ENCODE data around the gene AHDC1.

DNA sequence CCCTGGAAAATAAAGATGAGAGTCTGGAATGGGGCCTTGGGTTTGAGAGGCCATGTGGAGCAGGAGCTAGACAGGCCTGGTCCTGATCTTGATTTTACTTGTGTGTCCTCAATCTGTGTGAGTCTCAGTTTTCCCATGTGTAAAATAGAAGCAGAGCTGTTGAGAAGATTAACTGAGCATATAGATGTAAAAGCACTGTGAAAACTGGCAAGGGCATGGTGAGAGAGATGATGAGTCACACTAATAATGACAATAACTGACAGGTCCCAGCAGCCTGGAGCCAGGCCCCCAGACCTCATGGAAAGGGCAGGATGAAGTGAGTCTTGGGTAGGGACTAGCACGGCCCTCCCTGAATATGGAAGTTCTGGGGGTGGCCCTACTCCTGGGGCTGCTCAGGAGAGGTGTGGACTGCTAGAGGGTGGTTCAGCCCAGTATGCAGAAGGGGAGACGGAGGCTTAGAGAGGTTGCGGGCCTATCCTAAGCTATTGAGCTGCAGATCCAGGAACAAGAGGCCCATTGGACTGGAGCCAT is 2.8 kb upstream of the AHDC1 start:
- TF ChIP-seq, protein P1, sequence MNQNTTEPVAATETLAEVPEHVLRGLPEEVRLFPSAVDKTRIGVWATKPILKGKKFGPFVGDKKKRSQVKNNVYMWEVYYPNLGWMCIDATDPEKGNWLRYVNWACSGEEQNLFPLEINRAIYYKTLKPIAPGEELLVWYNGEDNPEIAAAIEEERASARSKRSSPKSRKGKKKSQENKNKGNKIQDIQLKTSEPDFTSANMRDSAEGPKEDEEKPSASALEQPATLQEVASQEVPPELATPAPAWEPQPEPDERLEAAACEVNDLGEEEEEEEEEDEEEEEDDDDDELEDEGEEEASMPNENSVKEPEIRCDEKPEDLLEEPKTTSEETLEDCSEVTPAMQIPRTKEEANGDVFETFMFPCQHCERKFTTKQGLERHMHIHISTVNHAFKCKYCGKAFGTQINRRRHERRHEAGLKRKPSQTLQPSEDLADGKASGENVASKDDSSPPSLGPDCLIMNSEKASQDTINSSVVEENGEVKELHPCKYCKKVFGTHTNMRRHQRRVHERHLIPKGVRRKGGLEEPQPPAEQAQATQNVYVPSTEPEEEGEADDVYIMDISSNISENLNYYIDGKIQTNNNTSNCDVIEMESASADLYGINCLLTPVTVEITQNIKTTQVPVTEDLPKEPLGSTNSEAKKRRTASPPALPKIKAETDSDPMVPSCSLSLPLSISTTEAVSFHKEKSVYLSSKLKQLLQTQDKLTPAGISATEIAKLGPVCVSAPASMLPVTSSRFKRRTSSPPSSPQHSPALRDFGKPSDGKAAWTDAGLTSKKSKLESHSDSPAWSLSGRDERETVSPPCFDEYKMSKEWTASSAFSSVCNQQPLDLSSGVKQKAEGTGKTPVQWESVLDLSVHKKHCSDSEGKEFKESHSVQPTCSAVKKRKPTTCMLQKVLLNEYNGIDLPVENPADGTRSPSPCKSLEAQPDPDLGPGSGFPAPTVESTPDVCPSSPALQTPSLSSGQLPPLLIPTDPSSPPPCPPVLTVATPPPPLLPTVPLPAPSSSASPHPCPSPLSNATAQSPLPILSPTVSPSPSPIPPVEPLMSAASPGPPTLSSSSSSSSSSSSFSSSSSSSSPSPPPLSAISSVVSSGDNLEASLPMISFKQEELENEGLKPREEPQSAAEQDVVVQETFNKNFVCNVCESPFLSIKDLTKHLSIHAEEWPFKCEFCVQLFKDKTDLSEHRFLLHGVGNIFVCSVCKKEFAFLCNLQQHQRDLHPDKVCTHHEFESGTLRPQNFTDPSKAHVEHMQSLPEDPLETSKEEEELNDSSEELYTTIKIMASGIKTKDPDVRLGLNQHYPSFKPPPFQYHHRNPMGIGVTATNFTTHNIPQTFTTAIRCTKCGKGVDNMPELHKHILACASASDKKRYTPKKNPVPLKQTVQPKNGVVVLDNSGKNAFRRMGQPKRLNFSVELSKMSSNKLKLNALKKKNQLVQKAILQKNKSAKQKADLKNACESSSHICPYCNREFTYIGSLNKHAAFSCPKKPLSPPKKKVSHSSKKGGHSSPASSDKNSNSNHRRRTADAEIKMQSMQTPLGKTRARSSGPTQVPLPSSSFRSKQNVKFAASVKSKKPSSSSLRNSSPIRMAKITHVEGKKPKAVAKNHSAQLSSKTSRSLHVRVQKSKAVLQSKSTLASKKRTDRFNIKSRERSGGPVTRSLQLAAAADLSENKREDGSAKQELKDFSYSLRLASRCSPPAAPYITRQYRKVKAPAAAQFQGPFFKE (tag by site-specific recombination; IDR thresholded peaks at IDR 0.05; ENCODE audit: borderline replicate concordance) = no peak
- TF ChIP-seq ZNF114 (tag by site-specific recombination; IDR thresholded peaks at IDR 0.05) = no peak
- TF ChIP-seq, protein P2, sequence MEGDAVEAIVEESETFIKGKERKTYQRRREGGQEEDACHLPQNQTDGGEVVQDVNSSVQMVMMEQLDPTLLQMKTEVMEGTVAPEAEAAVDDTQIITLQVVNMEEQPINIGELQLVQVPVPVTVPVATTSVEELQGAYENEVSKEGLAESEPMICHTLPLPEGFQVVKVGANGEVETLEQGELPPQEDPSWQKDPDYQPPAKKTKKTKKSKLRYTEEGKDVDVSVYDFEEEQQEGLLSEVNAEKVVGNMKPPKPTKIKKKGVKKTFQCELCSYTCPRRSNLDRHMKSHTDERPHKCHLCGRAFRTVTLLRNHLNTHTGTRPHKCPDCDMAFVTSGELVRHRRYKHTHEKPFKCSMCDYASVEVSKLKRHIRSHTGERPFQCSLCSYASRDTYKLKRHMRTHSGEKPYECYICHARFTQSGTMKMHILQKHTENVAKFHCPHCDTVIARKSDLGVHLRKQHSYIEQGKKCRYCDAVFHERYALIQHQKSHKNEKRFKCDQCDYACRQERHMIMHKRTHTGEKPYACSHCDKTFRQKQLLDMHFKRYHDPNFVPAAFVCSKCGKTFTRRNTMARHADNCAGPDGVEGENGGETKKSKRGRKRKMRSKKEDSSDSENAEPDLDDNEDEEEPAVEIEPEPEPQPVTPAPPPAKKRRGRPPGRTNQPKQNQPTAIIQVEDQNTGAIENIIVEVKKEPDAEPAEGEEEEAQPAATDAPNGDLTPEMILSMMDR (tag by site-specific recombination; IDR thresholded peaks at IDR 0.05) = no peak
- TF ChIP-seq REST (tag by site-specific recombination; IDR thresholded peaks at IDR 0.05) = no peak
- TF ChIP-seq ZNF138 (tag by site-specific recombination; IDR thresholded peaks at IDR 0.05; ENCODE audit: borderline replicate concordance) = no peak
- TF ChIP-seq ZNF112 (tag by site-specific recombination; IDR thresholded peaks at IDR 0.05) = no peak
- no peak for TF ChIP-seq ZNF311 (tag by site-specific recombination; IDR thresholded peaks at IDR 0.05; ENCODE audit: borderline replicate concordance)
- TF ChIP-seq ZFP41 (tag by site-specific recombination; IDR thresholded peaks at IDR 0.05; ENCODE audit: borderline replicate concordance) = no peak
- no peak for TF ChIP-seq ZNF548 (tag by site-specific recombination; IDR thresholded peaks at IDR 0.05)
- no peak for TF ChIP-seq YY1 (tag by site-specific recombination; IDR thresholded peaks at IDR 0.05)
- no peak for TF ChIP-seq HOXA7 (CRISPR knock-in tag; IDR thresholded peaks at IDR 0.05; ENCODE audit: borderline replicate concordance)
- no peak for TF ChIP-seq PRDM4 (tag by site-specific recombination; IDR thresholded peaks at IDR 0.05)
